Smooth muscle cell (in vitro differentiated cells): ENCODE results near the gene AFAP1. TPM values are rescaled to one million over a fixed set of nuclear protein-coding genes. Genes with fewer than 3 reads are reported as not detected.

ENCODE experiments used
- DNase-seq: peaks from one replicate; lab custom pipeline; 2025; ENCODE audit not compliant: unreplicated experiment; lab: John Stamatoyannopoulos, UW
- H2AFZ ChIP-seq: fragments of 200-600 bp; sonication (generic); 2 replicates; pipeline ENCODE4 v1.6.0; 2016; ENCODE audit warnings: antibody characterized with exemption, low read depth, mild to moderate bottlenecking
- H3F3A ChIP-seq: fragments of 200-600 bp; sonication (generic); 2 replicates; pipeline ENCODE4 v1.6.0; 2017; ENCODE audit warnings: antibody characterized with exemption, low read depth
- H3K27ac ChIP-seq: fragments of 200-600 bp; sonication (generic); 2 replicates; pipeline ENCODE4 v1.5.1; 2016; ENCODE audit warnings: low read depth, mild to moderate bottlenecking
- H3K27me3 ChIP-seq: fragments of 200-600 bp; sonication (generic); 2 replicates; pipeline ENCODE4 v1.6.1; 2016; ENCODE audit warnings: low read depth, mild to moderate bottlenecking
- H3K36me3 ChIP-seq: fragments of 200-600 bp; sonication (generic); 2 replicates; pipeline ENCODE4 v1.5.1; 2016; ENCODE audit warnings: low read depth
- H3K4me1 ChIP-seq: fragments of 200-600 bp; sonication (generic); 2 replicates; pipeline ENCODE4 v1.5.1; 2016; ENCODE audit warnings: low read depth
- H3K4me2 ChIP-seq: fragments of 200-600 bp; sonication (generic); 2 replicates; pipeline ENCODE4 v1.6.0; 2016; ENCODE audit warnings: mild to moderate bottlenecking
- H3K4me3 ChIP-seq: fragments of 200-600 bp; sonication (generic); 2 replicates; pipeline ENCODE4 v1.5.1; 2016; ENCODE audit warnings: mild to moderate bottlenecking
- H3K79me2 ChIP-seq: fragments of 200-600 bp; sonication (generic); 2 replicates; pipeline ENCODE4 v1.6.0; 2016; ENCODE audit warnings: low read depth, mild to moderate bottlenecking
- H3K9ac ChIP-seq: fragments of 200-600 bp; sonication (generic); 2 replicates; pipeline ENCODE4 v1.6.0; 2016; ENCODE audit warnings: low read depth
- H3K9me3 ChIP-seq: fragments of 200-600 bp; sonication (generic); replicated peaks from 2 replicates; pipeline ENCODE4 v1.5.1; 2016; ENCODE audit warnings: low read depth
- H4K20me1 ChIP-seq: fragments of 200-600 bp; sonication (generic); 2 replicates; pipeline ENCODE4 v1.6.0; 2016; ENCODE audit warnings: low read depth
- CTCF ChIP-seq: fragments of 200-600 bp; sonication (generic); IDR thresholded peaks from 2 replicates; pipeline ENCODE4 v1.5.1; 2017; ENCODE audit warnings: borderline replicate concordance, mild to moderate bottlenecking, antibody characterized with exemption; ENCODE audit not compliant: insufficient read depth, poor library complexity, severe bottlenecking
- WGBS: methylation state at CpG from one replicate; pipeline ENCODE4 v1.1.7; 2016; ENCODE audit warnings: low lambda C conversion rate; 5-methylcytosine and 5-hydroxymethylcytosine counted together
- polyA plus RNA-seq: library from polyadenylated mRNA; unstranded; fragments of >200 nt; fragmentation: Nextera tagmentation; extraction: Ambion mirVana; gene quantifications from 2 replicates; pipeline ENCODE4 v1.2.1, GENCODE V29; 2016
- total RNA-seq: library from RNA; depleted of rRNA; stranded (reverse); fragments of >200 nt; gene quantifications from 2 replicates; pipeline ENCODE4 v1.2.3, GENCODE V29; 2014

The AFAP1 gene
- total and polyA plus RNA-seq, 2 experiments from 2014 or later = 12.6 to 24.8 TPM

- no peak overlapping the region for H3K9ac ChIP-seq
- no peaks in the 10 kb centered on the region for H3K4me1 ChIP-seq
- H3K27me3 ChIP-seq = no peaks in the 10 kb centered on the region
- H3K9me3 ChIP-seq = no peaks in the 10 kb centered on the region
- no peak overlapping the region for H3K4me3 ChIP-seq
- TF ChIP-seq CTCF = no peak
- H2AFZ ChIP-seq = no peak overlapping the region
- H3K4me2 ChIP-seq = no peak overlapping the region
- WGBS = 65% methylated on average over 21 of the region's 21 CpGs
- H3F3A ChIP-seq = no peaks in the 10 kb centered on the region
- no peak for DNase-seq
- no peaks in the 10 kb centered on the region for H3K36me3 ChIP-seq
- no peak overlapping the region for H3K27ac ChIP-seq
- no peaks in the 10 kb centered on the region for H4K20me1 ChIP-seq
- H3K79me2 ChIP-seq = no peaks in the 10 kb centered on the region
Observed at GRCh38 chr4:7985891-7986441, 46.3 kb upstream of the AFAP1 start.

- H3K36me3 ChIP-seq = no peaks in the 10 kb centered on the region
- no peaks in the 10 kb centered on the region for H4K20me1 ChIP-seq
- no peaks in the 10 kb centered on the region for H3K9me3 ChIP-seq
- no peak overlapping the region for H3K9ac ChIP-seq
- no peak overlapping the region for H2AFZ ChIP-seq
- no peaks in the 10 kb centered on the region for H3F3A ChIP-seq
- no peaks in the 10 kb centered on the region for H3K27me3 ChIP-seq
- H3K4me2 ChIP-seq = no peak overlapping the region
- H3K27ac ChIP-seq = no peak overlapping the region
- no peak for DNase-seq
- no peak overlapping the region for H3K4me3 ChIP-seq
- H3K79me2 ChIP-seq = no peaks in the 10 kb centered on the region
- no peaks in the 10 kb centered on the region for H3K4me1 ChIP-seq
- WGBS = 95% methylated on average over 12 of the region's 12 CpGs
- TF ChIP-seq CTCF = no peak
Observed at GRCh38 chr4:7985072-7985471, 45.4 kb upstream of the AFAP1 start.

GRCh38 chr4:7984286-7984925 is 44.7 kb upstream of the AFAP1 start:
- Histone ChIP-seq H3K4me3 (no peak overlapping the region), H4K20me1 (no peaks in the 10 kb centered on the region), H3K9ac (no peak overlapping the region), H3K9me3 (no peaks in the 10 kb centered on the region), H3K4me2 (no peak overlapping the region), H3F3A (no peaks in the 10 kb centered on the region), H3K36me3 (no peaks in the 10 kb centered on the region), H3K27ac (no peak overlapping the region), H3K4me1 (no peaks in the 10 kb centered on the region), H2AFZ (no peak overlapping the region), H3K27me3 (no peaks in the 10 kb centered on the region), H3K79me2 (no peaks in the 10 kb centered on the region)
- no peak for TF ChIP-seq CTCF
- DNase-seq = no peak
- WGBS = 91% methylated on average over 31 of the region's 31 CpGs

- Histone ChIP-seq H4K20me1 (no peaks in the 10 kb centered on the region), H3K36me3 (no peaks in the 10 kb centered on the region), H3K4me1 (peaks cover 3% of the 10 kb centered on the region), H2AFZ (no peak overlapping the region), H3K9me3 (no peaks in the 10 kb centered on the region), H3K79me2 (no peaks in the 10 kb centered on the region), H3K4me3 (no peak overlapping the region), H3F3A (no peaks in the 10 kb centered on the region), H3K4me2 (no peak overlapping the region), H3K9ac (no peak overlapping the region), H3K27me3 (no peaks in the 10 kb centered on the region), H3K27ac (no peak overlapping the region)
- no peak for TF ChIP-seq CTCF
- 95% methylated on average over 17 of the region's 17 CpGs for WGBS
- DNase-seq = no peak
Observed at GRCh38 chr4:7983296-7983695, 43.6 kb upstream of the AFAP1 start.
